ENCODE measurements around the gene CAPN8.

The CAPN8 gene

DNA sequence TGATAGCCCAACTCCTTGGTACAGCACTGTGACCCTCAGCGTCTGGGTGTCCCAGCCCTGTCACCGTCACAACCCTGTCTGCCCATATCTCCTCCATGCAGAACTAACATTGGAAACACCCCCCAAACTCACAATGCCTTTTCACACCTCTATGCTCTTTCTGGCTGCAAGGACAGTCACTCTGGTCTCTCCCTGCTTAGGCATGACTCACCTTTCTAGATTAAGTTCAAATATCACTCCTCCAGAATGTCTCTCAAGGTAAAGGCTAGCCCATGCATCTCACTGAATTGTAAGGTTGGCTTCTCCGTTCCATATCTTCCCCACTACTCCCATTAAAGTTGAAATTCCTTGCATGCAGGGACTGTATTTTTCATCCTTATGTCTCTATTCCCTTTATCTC, 17.0 kb upstream of the CAPN8 start:
- H3K9me3 Mint-ChIP-seq (ENCODE audit: low read depth): peaks cover under 1% of the 10 kb centered on the region
- H3K27me3 Mint-ChIP-seq: peaks cover 4% of the 10 kb centered on the region
- H3K36me3 Mint-ChIP-seq: no peaks in the 10 kb centered on the region
- H3K4me3 Mint-ChIP-seq: no peak overlapping the region
- no peak overlapping the region for H3K27ac Mint-ChIP-seq
- no peaks in the 10 kb centered on the region for H3K4me1 Mint-ChIP-seq (ENCODE audit: low read depth)

DNA sequence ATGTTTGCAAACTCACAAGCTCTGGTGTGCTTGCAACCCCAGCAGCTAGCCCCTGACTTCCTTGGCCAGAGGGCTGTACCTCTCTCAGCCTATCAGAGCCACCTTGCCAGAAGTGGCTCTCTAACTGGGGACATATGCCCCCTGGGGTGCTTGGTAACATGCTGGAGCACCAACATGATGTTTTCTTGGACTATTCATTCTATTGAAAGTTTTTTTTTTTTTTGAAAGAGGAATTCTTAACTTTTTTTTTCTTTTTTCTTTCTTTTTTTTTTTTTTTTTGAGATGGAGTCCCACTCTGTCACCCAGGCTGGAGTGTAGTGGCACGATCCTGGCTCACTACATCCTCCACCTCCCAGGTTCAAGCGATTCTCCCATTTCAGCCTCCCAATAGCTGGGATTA, 14.7 kb upstream of the CAPN8 start:
- Mint-ChIP-seq H3K27me3 (peaks cover 4% of the 10 kb centered on the region), H3K4me3 (no peak overlapping the region), H3K4me1 (ENCODE audit: low read depth) (no peaks in the 10 kb centered on the region), H3K36me3 (peaks cover 9% of the 10 kb centered on the region), H3K9me3 (ENCODE audit: low read depth) (peaks cover 8% of the 10 kb centered on the region), H3K27ac (no peak overlapping the region)

DNA sequence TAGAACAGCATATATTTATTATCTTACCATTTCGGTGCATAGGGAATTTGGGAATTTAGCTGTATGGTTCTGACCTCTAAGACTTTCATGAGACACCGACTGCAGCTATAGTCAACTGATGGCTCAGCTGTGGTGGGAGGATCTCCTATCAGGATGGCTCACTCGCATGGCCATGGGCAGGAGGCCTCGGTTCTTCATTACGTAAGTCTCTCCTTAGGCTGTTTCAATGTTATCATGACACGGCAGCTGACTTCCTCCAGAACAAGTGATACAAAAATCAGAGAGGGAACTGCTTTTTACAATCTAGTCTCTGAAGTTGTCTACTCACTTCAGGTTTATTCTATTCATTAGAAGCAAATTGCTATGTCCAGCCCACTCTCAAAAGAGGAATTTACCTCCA, 13.3 kb upstream of the CAPN8 start:
- no peaks in the 10 kb centered on the region for H3K4me1 Mint-ChIP-seq (ENCODE audit: low read depth)
- H3K4me3 Mint-ChIP-seq: no peak overlapping the region
- H3K27me3 Mint-ChIP-seq: peaks cover 4% of the 10 kb centered on the region
- H3K9me3 Mint-ChIP-seq (ENCODE audit: low read depth): peaks cover 16% of the 10 kb centered on the region
- no peak overlapping the region for H3K27ac Mint-ChIP-seq
- H3K36me3 Mint-ChIP-seq: peaks cover 16% of the 10 kb centered on the region

GRCh38 chr1:223674119-223674890, 8.8 kb upstream of the CAPN8 start:
- Mint-ChIP-seq H3K4me1 (ENCODE audit: low read depth) (no peaks in the 10 kb centered on the region), H3K9me3 (ENCODE audit: low read depth) (peaks cover 16% of the 10 kb centered on the region), H3K36me3 (peaks cover 21% of the 10 kb centered on the region), H3K27me3 (no peaks in the 10 kb centered on the region), H3K27ac (no peak overlapping the region), H3K4me3 (no peak overlapping the region)

- no peaks in the 10 kb centered on the region for H3K4me1 Mint-ChIP-seq (ENCODE audit: low read depth)
- H3K27me3 Mint-ChIP-seq: no peaks in the 10 kb centered on the region
- H3K4me3 Mint-ChIP-seq: no peak overlapping the region
- H3K9me3 Mint-ChIP-seq (ENCODE audit: low read depth): peaks cover 8% of the 10 kb centered on the region
- H3K27ac Mint-ChIP-seq: no peak overlapping the region
- H3K36me3 Mint-ChIP-seq: peaks cover 13% of the 10 kb centered on the region
Measured at GRCh38 chr1:223670458-223671159, 5.1 kb upstream of the CAPN8 start.

DNA sequence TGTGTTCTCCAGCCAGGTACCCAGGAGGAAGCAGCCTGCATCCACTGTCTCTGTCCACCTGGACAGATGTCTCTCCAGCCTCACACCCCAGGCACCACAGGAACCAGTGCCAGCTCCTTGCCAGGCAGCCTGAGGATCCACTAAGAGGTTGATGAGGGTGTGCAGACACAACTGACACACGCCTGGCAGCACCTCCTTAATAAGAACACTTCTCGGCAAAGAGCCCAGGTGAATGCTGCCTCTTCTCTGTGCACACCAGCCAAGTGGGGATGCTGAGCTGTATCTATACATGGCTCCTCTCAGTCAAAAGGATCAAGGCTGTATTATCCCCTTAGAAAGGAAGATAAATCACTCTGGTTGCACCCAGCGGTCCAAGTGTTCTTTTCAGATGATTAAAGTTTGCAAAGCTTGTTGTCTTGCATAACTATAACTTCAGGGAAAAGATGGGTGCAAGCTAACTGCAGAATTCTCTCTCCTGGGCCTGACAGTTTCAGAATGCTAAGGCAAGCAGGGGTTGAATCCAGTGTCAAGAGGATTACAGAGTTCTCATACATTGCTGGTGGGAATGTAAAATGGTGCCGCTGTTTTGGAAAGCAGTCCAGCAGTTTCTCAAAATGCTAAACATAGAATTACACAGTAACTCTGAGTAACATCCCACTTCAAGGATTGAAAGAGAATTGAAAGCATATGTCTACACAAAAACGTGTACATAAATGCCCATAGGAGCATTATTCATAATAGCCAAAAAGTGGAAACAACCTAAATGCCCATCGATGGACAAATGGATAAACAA, 3.7 kb upstream of the CAPN8 start:
- Mint-ChIP-seq H3K36me3 (peaks cover 5% of the 10 kb centered on the region), H3K4me3 (no peak overlapping the region), H3K27ac (no peak overlapping the region), H3K27me3 (no peaks in the 10 kb centered on the region), H3K4me1 (ENCODE audit: low read depth) (no peaks in the 10 kb centered on the region), H3K9me3 (ENCODE audit: low read depth) (no peaks in the 10 kb centered on the region)

- no peak overlapping the region for H3K4me3 Mint-ChIP-seq
- no peaks in the 10 kb centered on the region for H3K4me1 Mint-ChIP-seq (ENCODE audit: low read depth)
- no peaks in the 10 kb centered on the region for H3K9me3 Mint-ChIP-seq (ENCODE audit: low read depth)
Measured at GRCh38 chr1:223667484-223668182, 2.1 kb upstream of the CAPN8 start.

DNA sequence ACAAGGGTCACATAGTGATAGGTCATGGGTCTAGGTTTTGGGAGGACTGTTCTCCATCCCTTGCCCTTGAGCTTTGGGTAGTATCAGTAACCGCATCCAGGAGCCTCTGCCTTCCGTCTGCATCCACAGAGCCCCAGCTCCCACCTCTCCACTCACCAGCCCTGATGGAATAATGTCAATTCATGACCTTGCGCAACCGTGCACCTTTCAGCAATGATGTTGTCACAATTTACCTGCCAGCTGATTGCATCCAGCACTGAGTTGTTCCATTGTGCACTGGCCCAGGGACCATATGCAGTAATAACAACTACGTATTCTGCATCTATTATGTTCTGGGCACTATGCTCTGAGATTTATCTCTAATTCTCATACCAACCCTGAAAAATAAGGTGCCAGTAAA, 1.4 kb downstream of the CAPN8 start:
- Mint-ChIP-seq H3K9me3 (ENCODE audit: low read depth) (no peaks in the 10 kb centered on the region), H3K36me3 (no peaks in the 10 kb centered on the region), H3K27me3 (peaks cover 3% of the 10 kb centered on the region), H3K4me1 (ENCODE audit: low read depth) (no peaks in the 10 kb centered on the region), H3K27ac (no peak overlapping the region), H3K4me3 (no peak overlapping the region)

More at GRCh38 chr1:223667484-223668182, 2.1 kb upstream of the CAPN8 start:
- Mint-ChIP-seq H3K36me3 (peaks cover 3% of the 10 kb centered on the region), H3K27me3 (no peaks in the 10 kb centered on the region), H3K27ac (no peak overlapping the region)

GRCh38 chr1:223662943-223663342, 2.6 kb downstream of the CAPN8 start:
- no peaks in the 10 kb centered on the region for H3K36me3 Mint-ChIP-seq
- H3K27me3 Mint-ChIP-seq: peaks cover 3% of the 10 kb centered on the region
- H3K4me1 Mint-ChIP-seq (ENCODE audit: low read depth): no peaks in the 10 kb centered on the region
- no peaks in the 10 kb centered on the region for H3K9me3 Mint-ChIP-seq (ENCODE audit: low read depth)
- H3K4me3 Mint-ChIP-seq: no peak overlapping the region
- H3K27ac Mint-ChIP-seq: no peak overlapping the region

DNA sequence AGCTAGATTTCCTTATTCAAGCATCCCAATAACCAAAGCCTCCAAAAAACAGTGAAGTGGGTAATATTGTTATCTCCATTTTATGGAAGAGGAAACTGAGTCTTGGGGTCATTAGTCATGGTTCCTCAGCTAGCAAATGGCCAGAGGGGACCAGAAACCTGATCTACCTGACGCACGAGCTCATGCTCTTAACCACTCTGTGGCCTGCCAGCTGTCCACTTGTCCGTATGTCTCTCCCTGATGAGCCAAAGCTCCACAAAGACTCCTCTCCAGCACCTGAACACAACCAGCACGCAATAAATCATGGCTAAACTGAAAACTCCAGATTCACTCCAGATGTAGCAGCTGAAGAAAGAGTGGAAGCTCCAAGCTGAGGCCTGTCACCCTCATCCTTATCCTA, 5.8 kb downstream of the CAPN8 start:
- peaks cover 3% of the 10 kb centered on the region for H3K36me3 Mint-ChIP-seq
- no peaks in the 10 kb centered on the region for H3K9me3 Mint-ChIP-seq (ENCODE audit: low read depth)
- peaks cover 7% of the 10 kb centered on the region for H3K27me3 Mint-ChIP-seq
- H3K4me3 Mint-ChIP-seq: no peak overlapping the region
- no peak overlapping the region for H3K27ac Mint-ChIP-seq
- no peaks in the 10 kb centered on the region for H3K4me1 Mint-ChIP-seq (ENCODE audit: low read depth)

DNA sequence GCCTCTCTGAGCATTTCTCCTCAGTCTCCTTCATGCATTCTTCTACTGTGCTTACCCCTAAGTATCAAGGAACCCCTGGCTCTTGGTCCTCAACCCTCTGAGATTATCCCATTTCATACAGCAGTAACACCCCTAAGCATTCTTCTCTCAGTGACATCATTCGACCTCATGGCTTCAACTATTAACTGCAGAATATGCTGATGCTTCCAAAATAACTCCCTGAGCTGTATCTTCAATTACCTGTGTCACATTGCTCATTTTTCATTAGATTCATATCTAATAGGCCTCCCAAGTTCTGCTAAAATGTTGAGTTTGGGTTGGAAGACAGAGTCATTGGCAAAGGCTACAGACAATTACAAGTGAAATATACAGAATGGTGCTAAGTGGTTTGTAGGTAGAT, 7.5 kb downstream of the CAPN8 start:
- H3K36me3 Mint-ChIP-seq: peaks cover 3% of the 10 kb centered on the region
- H3K9me3 Mint-ChIP-seq (ENCODE audit: low read depth): no peaks in the 10 kb centered on the region
- no peak overlapping the region for H3K27ac Mint-ChIP-seq
- H3K27me3 Mint-ChIP-seq: peaks cover 10% of the 10 kb centered on the region
- no peaks in the 10 kb centered on the region for H3K4me1 Mint-ChIP-seq (ENCODE audit: low read depth)
- no peak overlapping the region for H3K4me3 Mint-ChIP-seq

DNA sequence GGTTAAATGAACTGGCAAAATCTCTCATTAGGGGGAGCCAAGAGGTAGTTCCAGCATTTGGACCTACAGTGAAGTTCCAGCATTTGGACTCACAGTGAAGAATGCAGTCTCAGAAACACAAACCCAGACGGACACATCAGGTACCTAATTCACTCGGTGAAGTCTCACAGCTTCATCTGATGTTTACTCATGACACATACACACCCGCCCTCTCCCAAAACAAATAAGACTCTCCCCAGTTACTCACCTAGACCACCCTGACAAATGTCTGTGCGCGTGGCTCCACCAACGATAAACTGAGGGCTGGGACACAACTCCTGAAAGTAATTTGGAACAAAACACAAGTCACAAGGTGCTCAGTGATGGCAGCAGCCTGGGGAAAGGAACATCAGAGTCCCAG, 11.4 kb downstream of the CAPN8 start:
- no peak overlapping the region for H3K4me3 Mint-ChIP-seq
- H3K9me3 Mint-ChIP-seq (ENCODE audit: low read depth): no peaks in the 10 kb centered on the region
- H3K36me3 Mint-ChIP-seq: peaks cover 3% of the 10 kb centered on the region

DNA sequence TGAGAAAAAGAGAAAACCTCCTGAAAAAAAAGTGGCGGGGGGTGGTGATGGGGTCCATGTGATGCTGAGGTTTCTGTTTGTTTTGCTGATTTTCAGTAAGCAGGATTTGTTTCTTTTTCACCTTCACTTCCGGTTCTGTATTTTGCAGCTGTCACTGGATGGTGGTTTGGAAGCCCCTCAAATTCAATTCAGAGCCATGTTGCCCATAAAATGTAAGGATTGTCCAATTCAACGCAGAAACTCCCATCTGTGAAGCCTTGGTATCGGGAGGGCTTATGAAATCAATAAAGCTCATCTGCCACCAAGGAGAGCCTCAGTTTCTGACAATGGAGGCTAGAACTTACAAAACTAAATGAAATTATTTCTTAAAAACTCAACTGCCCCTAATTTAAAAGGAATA, 12.1 kb downstream of the CAPN8 start:
- Mint-ChIP-seq H3K9me3 (ENCODE audit: low read depth) (no peaks in the 10 kb centered on the region), H3K36me3 (peaks cover 3% of the 10 kb centered on the region), H3K4me3 (no peak overlapping the region), H3K27ac (no peak overlapping the region), H3K27me3 (peaks cover 13% of the 10 kb centered on the region), H3K4me1 (ENCODE audit: low read depth) (peaks cover 3% of the 10 kb centered on the region)

More for the DNA sequence above, 11.4 kb downstream of the CAPN8 start:
- Mint-ChIP-seq H3K27me3 (peaks cover 13% of the 10 kb centered on the region), H3K4me1 (ENCODE audit: low read depth) (peaks cover 3% of the 10 kb centered on the region), H3K27ac (no peak overlapping the region)

DNA sequence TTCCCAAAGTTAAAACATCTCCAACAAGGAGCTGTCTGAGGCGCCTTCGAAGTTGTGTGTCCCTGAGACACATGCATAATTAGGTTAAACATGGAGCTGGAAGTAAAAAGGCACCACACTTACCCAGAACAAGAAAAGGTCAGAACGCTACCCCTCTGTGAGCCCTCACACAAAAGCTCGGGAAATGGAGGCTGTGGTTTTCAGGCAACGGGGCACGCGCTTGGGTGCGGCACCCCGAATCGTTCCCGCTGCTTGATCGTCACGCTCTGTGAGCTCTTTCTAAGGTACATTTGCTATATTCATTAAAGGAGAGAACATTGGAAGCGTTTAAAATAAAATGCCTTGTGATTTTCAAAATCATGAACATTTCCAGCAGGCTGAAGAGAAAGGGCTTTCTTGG, 12.5 kb downstream of the CAPN8 start:
- H3K27me3 Mint-ChIP-seq: peaks cover 13% of the 10 kb centered on the region
- H3K36me3 Mint-ChIP-seq: peaks cover 3% of the 10 kb centered on the region
- no peak overlapping the region for H3K27ac Mint-ChIP-seq
- H3K4me3 Mint-ChIP-seq: no peak overlapping the region
- peaks cover 3% of the 10 kb centered on the region for H3K4me1 Mint-ChIP-seq (ENCODE audit: low read depth)
- H3K9me3 Mint-ChIP-seq (ENCODE audit: low read depth): no peaks in the 10 kb centered on the region
